Adrenal gland (tissue), 5 donors: ENCODE results near the gene TNS3.

Source experiments
- CTCF ChIP-seq, 6 experiments: fragments of 450-650 bp in 4 of 6; fragments of 200-600 bp in 2 of 6; sonication (generic) in 1 of 6; IDR thresholded peaks; 1 replicate in 5 of 6; 2 replicates in 1 of 6; pipeline versions ENCODE4 v1.5.1 to v1.8.0; 2016 to 2021; ENCODE audit warnings: antibody characterized with exemption in 6 of 6, mild to moderate bottlenecking in 2 of 6, moderate library complexity in 1 of 6
- POLR2A ChIP-seq, 2 donors: fragments of 450-650 bp; IDR thresholded peaks; one replicate each; pipeline ENCODE4 v1.6.1; 2017; ENCODE audit warnings: antibody characterized with exemption in 2 of 2, mild to moderate bottlenecking in 2 of 2, moderate library complexity in 1 of 2
- donor health status: DM: no; HTN: no; CAD: no.

- TF ChIP-seq CTCF (IDR thresholded peaks at IDR 0.05), result no peak
- TF ChIP-seq POLR2A (IDR thresholded peaks at IDR 0.05), result no peak
These were observed 63.1 kb downstream of the TNS3 start for GRCh38 chr7:47518827-47519226.
